NT2/D1 (cell line): ENCODE data around the gene MAP2K5.

Experiments
- SUZ12 ChIP-seq: IDR thresholded peaks from 2 replicates; pipeline ENCODE4 v1.6.1; 2011; ENCODE audit not compliant: insufficient read length, insufficient read depth; ENCODE audit errors: extremely low read depth
- YY1 ChIP-seq: IDR thresholded peaks from 2 replicates; pipeline ENCODE4 v1.6.1; 2011; ENCODE audit not compliant: insufficient read length, insufficient read depth
- ZNF274 ChIP-seq: IDR thresholded peaks from 2 replicates; pipeline ENCODE4 v1.6.1; 2011; ENCODE audit warnings: mild to moderate bottlenecking, low read depth, low read length

GRCh38 chr15:67592245-67592644, 49.7 kb downstream of the MAP2K5 start:
- TF ChIP-seq ZNF274 (no peak), YY1 (no peak), SUZ12 (no peak)
